HG03521 (cell line): ENCODE measurements around the gene LAPTM4A.
"Not testable (repeated sequence)": the region's sequence is repeated elsewhere in the genome, so short reads cannot be mapped to it uniquely, and the experiment has no call there.

Experiments used
- ATAC-seq: cut with Tn5 transposase; IDR thresholded peaks from one replicate; pipeline ENCODE4 v1.9.1; 2021; ENCODE audit warnings: mild to moderate bottlenecking, moderate library complexity; ENCODE audit not compliant: unreplicated experiment

LAPTM4A gene

GRCh38 chr2:20052861-20053281, 1.4 kb upstream of the LAPTM4A start:
- no peak for ATAC-seq

- no peak for ATAC-seq
Observed at GRCh38 chr2:20052229-20052851, 912 bp upstream of the LAPTM4A start.

GRCh38 chr2:20050646-20051531, 539 bp downstream of the LAPTM4A start:
- ATAC-seq, result peak; percentile 6

GRCh38 chr2:20050104-20050645, 1.3 kb downstream of the LAPTM4A start:
- peak; percentile 27 for ATAC-seq

GRCh38 chr2:20049637-20050036, 1.8 kb downstream of the LAPTM4A start:
- ATAC-seq, result no peak

- no peak for ATAC-seq
Observed at GRCh38 chr2:20048488-20049448, 2.7 kb downstream of the LAPTM4A start.

GRCh38 chr2:20045712-20046292, 5.6 kb downstream of the LAPTM4A start:
- ATAC-seq, result not testable (repeated sequence)

- ATAC-seq, result no peak
Observed at GRCh38 chr2:20044778-20045177, 6.7 kb downstream of the LAPTM4A start.

GRCh38 chr2:20042531-20042930, 8.9 kb downstream of the LAPTM4A start:
- ATAC-seq, result no peak

- ATAC-seq, result no peak
Observed at GRCh38 chr2:20040489-20041172, 10.8 kb downstream of the LAPTM4A start.

- ATAC-seq, result no peak
Observed at GRCh38 chr2:20037660-20038059, 13.8 kb downstream of the LAPTM4A start.

- no peak for ATAC-seq
Observed at GRCh38 chr2:20035955-20036666, 15.3 kb downstream of the LAPTM4A start.

- no peak for ATAC-seq
Observed at GRCh38 chr2:20034821-20035220, 16.6 kb downstream of the LAPTM4A start.

GRCh38 chr2:20034218-20034617, 17.2 kb downstream of the LAPTM4A start:
- ATAC-seq, result no peak

GRCh38 chr2:20033322-20033721, 18.1 kb downstream of the LAPTM4A start:
- ATAC-seq, result no peak

- no peak for ATAC-seq
Observed at GRCh38 chr2:20030224-20030623, 21.2 kb downstream of the LAPTM4A start.

GRCh38 chr2:20027705-20028434, 23.6 kb downstream of the LAPTM4A start:
- ATAC-seq, result no peak

- no peak for ATAC-seq
Observed at GRCh38 chr2:20027260-20027677, 24.2 kb downstream of the LAPTM4A start.
